K562 (cell line): ENCODE measurements around the gene CST4. TPM values are rescaled to one million over a fixed set of nuclear protein-coding genes. Genes with fewer than 3 reads are reported as not detected.

ENCODE experiments used
- ATAC-seq: fragments of 200-7000 bp; cut with Tn5 transposase; 3 replicates; pipeline ENCODE4 v1.9.1; 2020; ENCODE audit warnings: moderate library complexity
- BruUV-seq: library from RNA; stranded (reverse); fragments of 400-500 nt; replicated peaks from 2 replicates; lab custom pipeline; 2021; lab: Mats Ljungman, UMichigan
- CTCF ChIA-PET: fragments of 300-600 bp; formaldehyde crosslinking; extraction: SDS; loops from one replicate; lab custom pipeline; 2021; ENCODE audit warnings: low intra/inter-chr PET ratio; lab: Yijun Ruan, JAX
- POLR2A ChIA-PET: fragments of 300-600, 350-650 bp; sonication (Branson Sonifier 250); formaldehyde crosslinking; extraction: SDS; loops from one replicate; lab custom pipeline; 2021; ENCODE audit warnings: antibody characterized with exemption, inconsistent platforms; lab: Yijun Ruan, JAX
- DNase-seq, 4 experiments: peaks; one replicate each; pipeline versions ENCODE4 v3.0.0 to v3.0.0-alpha.2; 2011 to 2018; ENCODE audit warnings: low spot score in 3 of 4, mixed read lengths in 3 of 4; ENCODE audit errors: extremely low read depth in 1 of 4
- FAIRE-seq: peaks from 2 replicates; lab custom pipeline; 2011; peaks lifted over from hg19 to GRCh38; lab: Jason Lieb, UNC
- H2AFZ ChIP-seq: 2 replicates; pipeline ENCODE4 v1.6.0; 2011; ENCODE audit warnings: low read depth, low read length, control low read depth, inconsistent platforms
- H3K27ac ChIP-seq: fragments of 200-600 bp; 3 replicates; pipeline ENCODE4 v1.8.0; 2011; ENCODE audit warnings: low read depth, mild to moderate bottlenecking, control low read depth, inconsistent platforms, low read length, moderate library complexity, mixed read lengths; ENCODE audit errors: extremely low read depth
- H3K27me3 ChIP-seq, 2 experiments: fragments of 300-600 bp in 1 of 2; 2 replicates in 1 of 2; 3 replicates in 1 of 2; pipeline versions ENCODE4 v1.6.0 to v1.8.0; 2011; ENCODE audit warnings: inconsistent platforms in 2 of 2, low read length in 2 of 2, mild to moderate bottlenecking in 1 of 2, mixed read lengths in 1 of 2, moderate library complexity in 1 of 2; ENCODE audit not compliant: control insufficient read depth in 2 of 2, insufficient read depth in 2 of 2
- H3K36me3 ChIP-seq: fragments of 300-600 bp; 3 replicates; pipeline ENCODE4 v1.8.0; 2011; ENCODE audit warnings: mild to moderate bottlenecking, low read length, inconsistent platforms; ENCODE audit not compliant: control insufficient read depth, insufficient read depth
- H3K4me1 ChIP-seq, 2 experiments: fragments of 200-600 bp in 1 of 2; replicated peaks in 1 of 2; 2 replicates in 1 of 2; 3 replicates in 1 of 2; pipeline versions ENCODE4 v1.5.1 to v1.8.0; 2011; ENCODE audit warnings: inconsistent platforms in 2 of 2, low read length in 2 of 2, mild to moderate bottlenecking in 1 of 2, mixed read lengths in 1 of 2, moderate library complexity in 1 of 2; ENCODE audit not compliant: control insufficient read depth in 2 of 2, insufficient read depth in 2 of 2
- H3K4me2 ChIP-seq: 2 replicates; pipeline ENCODE4 v1.6.1; 2011; ENCODE audit warnings: low read length, control low read depth, inconsistent platforms, mixed read lengths; ENCODE audit not compliant: insufficient read depth
- H3K4me3 ChIP-seq: fragments of 200-600 bp; sonication (generic), shearing (Covaris generic); 2 replicates; pipeline ENCODE4 v1.5.1; 2016; ENCODE audit warnings: control low read depth, inconsistent platforms
- H3K79me2 ChIP-seq: fragments of 200-600 bp; 3 replicates; pipeline ENCODE4 v1.8.0; 2011; ENCODE audit warnings: low read length, inconsistent platforms; ENCODE audit not compliant: control insufficient read depth, insufficient read depth
- H3K9ac ChIP-seq, 2 experiments: 2 replicates each; pipeline versions ENCODE4 v1.6.0 to v1.6.1; 2011; ENCODE audit warnings: low read depth in 2 of 2, low read length in 2 of 2, control low read depth in 1 of 2, inconsistent platforms in 1 of 2, mild to moderate bottlenecking in 1 of 2, mixed read lengths in 1 of 2; ENCODE audit not compliant: insufficient read depth in 1 of 2
- H3K9me1 ChIP-seq: one replicate; pipeline ENCODE4 v1.6.0; 2011; ENCODE audit warnings: inconsistent platforms, mild to moderate bottlenecking, low read length, moderate library complexity; ENCODE audit not compliant: control insufficient read depth, insufficient read depth
- H3K9me3 ChIP-seq: replicated peaks from 2 replicates; pipeline ENCODE4 v1.5.1; 2011; ENCODE audit warnings: low read depth, low read length, inconsistent platforms; ENCODE audit not compliant: control insufficient read depth, insufficient read depth
- H4K20me1 ChIP-seq: replicated peaks from 2 replicates; pipeline ENCODE4 v1.6.1; 2011; ENCODE audit warnings: low read length, inconsistent platforms, mixed read lengths; ENCODE audit not compliant: control insufficient read depth, insufficient read depth
- C11orf30 ChIP-seq: fragments of 450-650 bp; IDR thresholded peaks from 2 replicates; pipeline ENCODE4 v1.6.1; 2016; ENCODE audit warnings: low read depth, mild to moderate bottlenecking
- CBX3 ChIP-seq, 2 experiments: IDR thresholded peaks; 1 replicate in 1 of 2; 2 replicates in 1 of 2; pipeline ENCODE4 v1.6.1; 2012; ENCODE audit warnings: inconsistent platforms in 2 of 2, low read length in 2 of 2, borderline replicate concordance in 1 of 2, control low read depth in 1 of 2
- CHD4 ChIP-seq: fragments of 200-600 bp; sonication (generic); IDR thresholded peaks from 3 replicates; pipeline ENCODE4 v1.6.1; 2012; ENCODE audit warnings: low read depth, mild to moderate bottlenecking, mixed read lengths, low read length, inconsistent platforms; ENCODE audit not compliant: insufficient read depth, insufficient replicate concordance, poor library complexity, severe bottlenecking
- MAFG ChIP-seq: fragments of 450-650 bp; conservative IDR thresholded peaks from 2 replicates; pipeline ENCODE4 v1.6.1; 2016; ENCODE audit warnings: missing genetic modification characterization, missing compliant biosample characterization
- MAFK ChIP-seq: IDR thresholded peaks from 2 replicates; pipeline ENCODE4 v1.6.1; 2011; ENCODE audit warnings: low read length, improper control_type of control experiment
- ZNF184 ChIP-seq: sonication (generic); formaldehyde crosslinking; IDR thresholded peaks from 2 replicates; pipeline ENCODE4 v1.5.0; 2020; ENCODE audit warnings: missing genetic modification reagents
- ZNF316 ChIP-seq: fragments of 450-650 bp; IDR thresholded peaks from 2 replicates; pipeline ENCODE4 v1.6.1; 2016
- WGBS: fragments of 100-300 bp; shearing (Covaris generic); methylation state at CpG from one replicate; pipeline ENCODE4 v1.1.6; 2016; ENCODE audit warnings: low coverage, mixed read lengths; ENCODE audit not compliant: insufficient coverage; ENCODE audit errors: missing lambda C conversion rate; 5-methylcytosine and 5-hydroxymethylcytosine counted together
- in situ Hi-C: fragments of 300-500 bp; cut with MboI; formaldehyde crosslinking; loops from 4 replicates; pipeline ENCODE4 v1.15.0; 2018; ENCODE audit warnings: inconsistent platforms, mixed read lengths
- intact Hi-C: fragments of 100-400 bp; cut with micrococcal nuclease; formaldehyde crosslinking; loops from 2 replicates; pipeline ENCODE4 v1.14.2; 2022
- polyA plus RNA-seq, 8 experiments: library from polyadenylated mRNA; depleted of rRNA in 4 of 8; stranded (reverse) in 5 of 8; unstranded in 3 of 8; fragments of >200 nt; fragmentation: Nextera tagmentation in 2 of 8; fragmentation: Illumina TruSeq in 1 of 8; extraction: Ambion mirVana in 2 of 8; extraction: Trizol in 1 of 8; gene quantifications; 2 replicates each; pipeline versions ENCODE4 v1.2.1 to v1.2.3, GENCODE V29; 2011 to 2014; ENCODE audit warnings: inconsistent platforms in 1 of 8, missing spikeins in 1 of 8
- total RNA-seq, 7 experiments: library from RNA; depleted of rRNA in 6 of 7; stranded (reverse); fragments of >200 nt in 6 of 7; fragmentation: Illumina TruSeq in 2 of 7; extraction: Trizol in 2 of 7; gene quantifications; 2 replicates each; pipeline versions ENCODE4 v1.2.1 to v1.2.3, GENCODE V29; 2011 to 2021; ENCODE audit warnings: low replicate concordance in 1 of 7

Gene CST4
- total and polyA plus RNA-seq, 9 of the 15 experiments (the other 6 are each of a cell fraction or from before 2014, with no cell fraction given), result not detected

DNA sequence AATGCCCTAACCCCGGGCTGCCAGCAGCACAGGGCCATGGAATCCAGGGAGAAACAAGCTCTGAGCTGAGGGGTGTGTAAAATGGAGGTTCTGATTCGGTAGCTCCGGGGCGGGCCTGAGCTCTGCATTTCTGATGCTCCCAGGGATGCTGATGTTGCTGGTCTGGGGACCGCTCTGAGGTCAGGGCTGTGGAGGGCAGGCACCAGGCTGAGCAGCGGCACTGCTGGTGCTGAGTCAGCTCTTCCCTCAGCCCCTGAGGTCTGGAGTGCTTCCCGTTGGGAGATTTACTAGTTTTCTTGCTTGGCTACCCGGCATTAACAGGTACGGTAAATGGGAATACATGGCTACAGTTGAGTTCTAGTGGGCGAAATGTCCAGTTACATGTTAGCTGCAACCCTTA is 32.5 kb downstream of the CST4 start:
- 30% methylated on average over 8 of the region's 10 CpGs for WGBS
- H3K36me3 ChIP-seq, result no peaks in the 10 kb centered on the region
- ChIA-PET POLR2A (no interaction called here), CTCF (interaction anchor here (0.5 kb wide), 1 partner anchor 1467 kb away, joined by 3 read pairs; no protein-coding TSS in a partner anchor)
- no peak for ATAC-seq
- H4K20me1 ChIP-seq, result no peaks in the 10 kb centered on the region
- no peak overlapping the region for H3K4me2 ChIP-seq
- intact Hi-C loops, result no loop called here
- H3K27ac ChIP-seq, result no peak overlapping the region
- H3K9me3 ChIP-seq, result no peaks in the 10 kb centered on the region
- H3K9me1 ChIP-seq, result no peaks in the 10 kb centered on the region
- no peak overlapping the region for H2AFZ ChIP-seq
- no peaks in the 10 kb centered on the region for H3K27me3 ChIP-seq
- H3K4me3 ChIP-seq, result no peak overlapping the region
- no peak for DNase-seq
- no peak overlapping the region for H3K9ac ChIP-seq
- in situ Hi-C loops, result no loop called here
- no TSS peak for BruUV-seq
- H3K4me1 ChIP-seq, result peaks cover 10 to 14% of the 10 kb centered on the region in 2 experiments; a peak in 4 of 5 replicates
- FAIRE-seq, result no peak
- H3K79me2 ChIP-seq, result no peaks in the 10 kb centered on the region
- peak; percentile 84 for TF ChIP-seq C11orf30
- TF ChIP-seq CBX3 (IDR thresholded peaks at IDR 0.05; ENCODE audit: borderline replicate concordance in 1 of 2, low read length in 2 of 2), result no peak
- peak; percentile 82 for TF ChIP-seq MAFK
- TF ChIP-seq ZNF184 (CRISPR knock-in tag), result no peak
- peak; percentile 86 for TF ChIP-seq ZNF316
- no peak for TF ChIP-seq CHD4
- TF ChIP-seq MAFG (tag), result peak; percentile 74
